SK-N-SH (cell line): Measurements from ENCODE around the gene ACAP1. TPM values are rescaled to one million over a fixed set of nuclear protein-coding genes. Genes with fewer than 3 reads are reported as not detected.
"Not testable (repeated sequence)": the region's sequence is repeated elsewhere in the genome, so short reads cannot be mapped to it uniquely, and the experiment has no call there.

Source experiments
- CTCF ChIA-PET: fragments of 300-600, 350-600 bp; formaldehyde crosslinking; extraction: SDS; loops from one replicate; lab custom pipeline; 2021; lab: Yijun Ruan, JAX
- POLR2A ChIA-PET: fragments of 350-600 bp; sonication (Branson Sonifier 250); formaldehyde crosslinking; extraction: SDS; loops from one replicate; lab custom pipeline; 2020; ENCODE audit warnings: antibody characterized with exemption, inconsistent platforms; lab: Yijun Ruan, JAX
- DNase-seq: peaks from one replicate; pipeline ENCODE4 v3.0.0; 2012
- H2AFZ ChIP-seq: fragments of 200-600 bp; sonication (generic); 2 replicates; pipeline ENCODE4 v1.8.1; 2016; ENCODE audit warnings: antibody characterized with exemption, mild to moderate bottlenecking, low read depth
- H3F3A ChIP-seq: fragments of 200-600 bp; sonication (generic); replicated peaks from 2 replicates; pipeline ENCODE3; 2016; ENCODE audit warnings: antibody characterized with exemption, mild to moderate bottlenecking; ENCODE audit not compliant: insufficient read depth
- H3K27ac ChIP-seq, 2 experiments: fragments of 200-500 bp in 1 of 2; fragments of 200-600 bp in 1 of 2; sonication (Bioruptor generic) in 1 of 2; sonication (generic), shearing (Covaris generic) in 1 of 2; 2 replicates each; pipeline versions ENCODE4 v1.5.1 to v1.6.1; 2014 to 2016; ENCODE audit warnings: low read depth in 2 of 2, inconsistent platforms in 1 of 2, low read length in 1 of 2, mild to moderate bottlenecking in 1 of 2, mixed read lengths in 1 of 2
- H3K27me3 ChIP-seq: fragments of 200-600 bp; sonication (generic), shearing (Covaris generic); 2 replicates; pipeline ENCODE4 v1.6.1; 2016; ENCODE audit warnings: mixed run types; ENCODE audit not compliant: insufficient read depth
- H3K36me3 ChIP-seq, 2 experiments: fragments of 200-500 bp in 1 of 2; fragments of 200-600 bp in 1 of 2; sonication (Bioruptor generic) in 1 of 2; sonication (generic) in 1 of 2; replicated peaks in 1 of 2; 2 replicates each; pipeline versions ENCODE3 to v1.5.1; 2014 to 2016; ENCODE audit warnings: low read length in 1 of 2, mild to moderate bottlenecking in 1 of 2; ENCODE audit not compliant: insufficient read depth in 2 of 2, control insufficient read depth in 1 of 2
- H3K4me1 ChIP-seq, 2 experiments: fragments of 200-500 bp in 1 of 2; fragments of 200-600 bp in 1 of 2; sonication (Bioruptor generic) in 1 of 2; sonication (generic), shearing (Covaris generic) in 1 of 2; 2 replicates each; pipeline versions ENCODE4 v1.5.1 to v1.6.1; 2014 to 2016; ENCODE audit warnings: low read depth in 1 of 2, low read length in 1 of 2, mixed run types in 1 of 2; ENCODE audit not compliant: insufficient read depth in 2 of 2, control insufficient read depth in 1 of 2
- H3K4me2 ChIP-seq: fragments of 200-600 bp; sonication (generic), shearing (Covaris generic); 2 replicates; pipeline ENCODE4 v1.6.1; 2017; ENCODE audit warnings: mixed run types
- H3K4me3 ChIP-seq, 2 experiments: fragments of 200-500 bp in 1 of 2; fragments of 200-600 bp in 1 of 2; sonication (Bioruptor generic) in 1 of 2; sonication (generic), shearing (Covaris generic) in 1 of 2; 2 replicates each; pipeline versions ENCODE4 v1.5.1 to v1.8.1; 2014 to 2016; ENCODE audit warnings: low read depth in 2 of 2, inconsistent platforms in 1 of 2, low read length in 1 of 2, mild to moderate bottlenecking in 1 of 2, mixed read lengths in 1 of 2, moderate library complexity in 1 of 2
- H3K79me2 ChIP-seq: fragments of 200-600 bp; sonication (generic); 2 replicates; pipeline ENCODE4 v1.8.1; 2017; ENCODE audit warnings: mild to moderate bottlenecking; ENCODE audit not compliant: insufficient read depth
- H3K9ac ChIP-seq: fragments of 200-600 bp; sonication (generic); 2 replicates; pipeline ENCODE4 v1.6.1; 2017; ENCODE audit warnings: mixed run types
- H3K9me2 ChIP-seq: fragments of 200-600 bp; sonication (generic); 2 replicates; pipeline ENCODE4 v1.6.1; 2017; ENCODE audit warnings: mixed run types
- H3K9me3 ChIP-seq: fragments of 200-600 bp; sonication (generic); 2 replicates; pipeline ENCODE4 v1.6.1; 2017; ENCODE audit warnings: mixed run types, mild to moderate bottlenecking, moderate library complexity
- H4K20me1 ChIP-seq: fragments of 200-600 bp; sonication (generic); 2 replicates; pipeline ENCODE4 v1.6.1; 2017; ENCODE audit warnings: mild to moderate bottlenecking, mixed run types; ENCODE audit not compliant: insufficient read depth
- CTCF ChIP-seq: fragments of 200-600 bp; sonication (generic); IDR thresholded peaks from 2 replicates; pipeline ENCODE4 v1.6.1; 2017; ENCODE audit warnings: antibody characterized with exemption, mild to moderate bottlenecking, moderate library complexity
- ELF1 ChIP-seq: IDR thresholded peaks from 2 replicates; pipeline ENCODE4 v1.4.0; 2012
- EP300 ChIP-seq, 2 experiments: IDR thresholded peaks; 2 replicates each; pipeline versions ENCODE4 v1.4.0 to v1.6.1; 2012; ENCODE audit warnings: borderline replicate concordance in 1 of 2, low read depth in 1 of 2, low read length in 1 of 2
- GATA2 ChIP-seq: sonication (generic); formaldehyde crosslinking; IDR thresholded peaks from 2 replicates; pipeline ENCODE4 v1.5.0; 2020; ENCODE audit warnings: mild to moderate bottlenecking, missing genetic modification reagents
- JUND ChIP-seq: IDR thresholded peaks from 2 replicates; pipeline ENCODE4 v1.4.0; 2012
- MXI1 ChIP-seq: IDR thresholded peaks from 2 replicates; pipeline ENCODE4 v1.6.1; 2012; ENCODE audit warnings: mild to moderate bottlenecking, low read depth, low read length, improper control_type of control experiment
- NFIC ChIP-seq: IDR thresholded peaks from 2 replicates; pipeline ENCODE4 v1.4.0; 2012; ENCODE audit warnings: borderline replicate concordance
- RCOR1 ChIP-seq: fragments of 150-350 bp; IDR thresholded peaks from 2 replicates; pipeline ENCODE4 v1.6.1; 2017; ENCODE audit warnings: antibody characterized with exemption, low read length
- USF1 ChIP-seq: IDR thresholded peaks from 2 replicates; pipeline ENCODE4 v1.4.0; 2012; ENCODE audit warnings: low read depth, borderline replicate concordance
- WGBS: methylation state at CpG from one replicate; pipeline ENCODE4 v1.1.6; 2017; ENCODE audit warnings: low lambda C conversion rate; 5-methylcytosine and 5-hydroxymethylcytosine counted together
- polyA plus RNA-seq, 3 experiments: library from polyadenylated mRNA; depleted of rRNA; stranded (reverse); fragments of >200 nt; gene quantifications; 2 replicates each; pipeline ENCODE4 v1.2.3, GENCODE V29; 2012
- TF ChIP-seq, protein P1 (sequence below): IDR thresholded peaks from 2 replicates; pipeline ENCODE4; 2012
- TF ChIP-seq, protein P2 (sequence below): fragments of 150-350 bp; IDR thresholded peaks from 2 replicates; pipeline ENCODE4 v1.6.1; 2016; ENCODE audit warnings: mild to moderate bottlenecking, low read depth, low read length

Gene ACAP1
- polyA plus RNA-seq, 1 of the 3 experiments (the other 2 are of a cell fraction): 0.71 TPM

- peaks cover 3 to 6% of the 10 kb centered on the region in 2 experiments; a peak in 2 of 4 replicates for H3K4me1 ChIP-seq
- ChIA-PET POLR2A (no interaction called here), CTCF (interaction anchor here (0.9 to 4.8 kb wide), 4 partner anchors 10 to 39 kb away, joined by 3 to 33 read pairs (median 18); no protein-coding TSS in a partner anchor)
Observed at GRCh38 chr17:7334938-7335538, 1.3 kb upstream of the ACAP1 start.

GRCh38 chr17:7335765-7336164, 564 bp upstream of the ACAP1 start:
- H3K4me3 ChIP-seq, H3F3A ChIP-seq, H3K79me2 ChIP-seq, H3K9me2 ChIP-seq, H3K4me1 ChIP-seq, H3K27ac ChIP-seq, H2AFZ ChIP-seq, DNase-seq, H3K9ac ChIP-seq, H3K9me3 ChIP-seq, H3K4me2 ChIP-seq, H3K36me3 ChIP-seq, H4K20me1 ChIP-seq: not testable (repeated sequence)
- ChIA-PET POLR2A (interaction anchor here (0.6 kb wide), 1 partner anchor 298 kb away, joined by 3 read pairs; no protein-coding TSS in a partner anchor), CTCF (interaction anchor here (0.9 to 4.8 kb wide), 5 partner anchors 9 to 39 kb away, joined by 3 to 33 read pairs (median 8); no protein-coding TSS in a partner anchor)
- H3K27me3 ChIP-seq: peaks cover 18% of the 10 kb centered on the region
- 75% methylated on average over 13 of the region's 13 CpGs for WGBS

More at GRCh38 chr17:7334938-7335538, 1.3 kb upstream of the ACAP1 start:
- no peak overlapping the region for H2AFZ ChIP-seq
- H3K9ac ChIP-seq: no peak overlapping the region
- 83% methylated on average over 1 of the region's 3 CpGs for WGBS
- no peak overlapping the region for H3K4me3 ChIP-seq
- no peaks in the 10 kb centered on the region for H3K9me3 ChIP-seq
- no peaks in the 10 kb centered on the region for H3K36me3 ChIP-seq
- TF ChIP-seq GATA2 (CRISPR knock-in tag) (no peak), JUND (no peak), RCOR1 (no peak), USF1 (no peak), MXI1 (no peak), EP300 (IDR thresholded peaks at IDR 0.05; ENCODE audit: borderline replicate concordance in 1 of 2, low read depth in 1 of 2, low read length in 1 of 2) (no peak), ELF1 (no peak), NFIC (no peak), CTCF (no peak)
- TF ChIP-seq, protein P1, sequence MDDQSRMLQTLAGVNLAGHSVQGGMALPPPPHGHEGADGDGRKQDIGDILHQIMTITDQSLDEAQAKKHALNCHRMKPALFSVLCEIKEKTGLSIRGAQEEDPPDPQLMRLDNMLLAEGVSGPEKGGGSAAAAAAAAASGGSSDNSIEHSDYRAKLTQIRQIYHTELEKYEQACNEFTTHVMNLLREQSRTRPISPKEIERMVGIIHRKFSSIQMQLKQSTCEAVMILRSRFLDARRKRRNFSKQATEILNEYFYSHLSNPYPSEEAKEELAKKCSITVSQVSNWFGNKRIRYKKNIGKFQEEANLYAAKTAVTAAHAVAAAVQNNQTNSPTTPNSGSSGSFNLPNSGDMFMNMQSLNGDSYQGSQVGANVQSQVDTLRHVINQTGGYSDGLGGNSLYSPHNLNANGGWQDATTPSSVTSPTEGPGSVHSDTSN: no peak
- TF ChIP-seq, protein P2, sequence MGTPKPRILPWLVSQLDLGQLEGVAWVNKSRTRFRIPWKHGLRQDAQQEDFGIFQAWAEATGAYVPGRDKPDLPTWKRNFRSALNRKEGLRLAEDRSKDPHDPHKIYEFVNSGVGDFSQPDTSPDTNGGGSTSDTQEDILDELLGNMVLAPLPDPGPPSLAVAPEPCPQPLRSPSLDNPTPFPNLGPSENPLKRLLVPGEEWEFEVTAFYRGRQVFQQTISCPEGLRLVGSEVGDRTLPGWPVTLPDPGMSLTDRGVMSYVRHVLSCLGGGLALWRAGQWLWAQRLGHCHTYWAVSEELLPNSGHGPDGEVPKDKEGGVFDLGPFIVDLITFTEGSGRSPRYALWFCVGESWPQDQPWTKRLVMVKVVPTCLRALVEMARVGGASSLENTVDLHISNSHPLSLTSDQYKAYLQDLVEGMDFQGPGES: no peak
- DNase-seq: no peak
- no peaks in the 10 kb centered on the region for H4K20me1 ChIP-seq
- H3K79me2 ChIP-seq: no peaks in the 10 kb centered on the region
- no peak overlapping the region for H3K27ac ChIP-seq
- peaks cover 13% of the 10 kb centered on the region; the same call in 1 of the 2 replicates for H3K27me3 ChIP-seq
- no peaks in the 10 kb centered on the region for H3K9me2 ChIP-seq
- no peak overlapping the region for H3K4me2 ChIP-seq
- no peaks in the 10 kb centered on the region for H3F3A ChIP-seq

GRCh38 chr17:7337600-7337999, 1.3 kb downstream of the ACAP1 start:
- H3K4me1 ChIP-seq, DNase-seq, H4K20me1 ChIP-seq, H3K79me2 ChIP-seq, H3K9ac ChIP-seq, H3K27ac ChIP-seq, POLR2A ChIA-PET, H3K9me3 ChIP-seq, H3K36me3 ChIP-seq, H3F3A ChIP-seq, H3K9me2 ChIP-seq, H3K4me3 ChIP-seq, H2AFZ ChIP-seq, H3K4me2 ChIP-seq: not testable (repeated sequence)
- WGBS: 79% methylated on average over 7 of the region's 7 CpGs
- CTCF ChIA-PET: interaction anchor here (0.8 to 4.8 kb wide), 7 partner anchors 7 to 285 kb away, joined by 3 to 33 read pairs (median 6); no protein-coding TSS in a partner anchor
- peaks cover 18% of the 10 kb centered on the region for H3K27me3 ChIP-seq
